ENCODE data around the gene FAH.
"Not testable (repeated sequence)": the region's sequence is repeated elsewhere in the genome, so short reads cannot be mapped to it uniquely, and the experiment has no call there.

Gene FAH

GRCh38 chr15:80152180-80152895 is 461 bp upstream of the FAH start:
- peak; percentile 77 to 94 (median 86) for DNase-seq

- DNase-seq = no peak
Measured at GRCh38 chr15:80153900-80154299, 1.1 kb downstream of the FAH start.

GRCh38 chr15:80154336-80154735 is 1.5 kb downstream of the FAH start:
- DNase-seq = no peak

GRCh38 chr15:80155001-80155377 is 2.2 kb downstream of the FAH start:
- no peak for DNase-seq

- DNase-seq = not testable (repeated sequence)
Measured at GRCh38 chr15:80155378-80156175, 2.8 kb downstream of the FAH start.

- no peak for DNase-seq
Measured at GRCh38 chr15:80156176-80156720, 3.4 kb downstream of the FAH start.

- DNase-seq = no peak
Measured at GRCh38 chr15:80157215-80157614, 4.4 kb downstream of the FAH start.

- DNase-seq = no peak
Measured at GRCh38 chr15:80159301-80159700, 6.5 kb downstream of the FAH start.

GRCh38 chr15:80159811-80160569 is 7.2 kb downstream of the FAH start:
- DNase-seq = peak in 2 of 5 experiments; percentile 35 to 53

- peak in 1 of 5 experiments; percentile 85 for DNase-seq
Measured at GRCh38 chr15:80160570-80161156, 7.9 kb downstream of the FAH start.

GRCh38 chr15:80161468-80162016 is 8.7 kb downstream of the FAH start:
- DNase-seq = no peak

- no peak for DNase-seq
Measured at GRCh38 chr15:80162059-80162554, 9.3 kb downstream of the FAH start.

GRCh38 chr15:80163217-80163616 is 10.4 kb downstream of the FAH start:
- DNase-seq = no peak

- DNase-seq = no peak
Measured at GRCh38 chr15:80163897-80164296, 11.1 kb downstream of the FAH start.

- DNase-seq = no peak
Measured at GRCh38 chr15:80167936-80168335, 15.1 kb downstream of the FAH start.

- DNase-seq = no peak
Measured at GRCh38 chr15:80168421-80168820, 15.6 kb downstream of the FAH start.

GRCh38 chr15:80169768-80170357 is 17.1 kb downstream of the FAH start:
- no peak for DNase-seq

GRCh38 chr15:80170596-80170995 is 17.8 kb downstream of the FAH start:
- DNase-seq = no peak

GRCh38 chr15:80171787-80172186 is 19.0 kb downstream of the FAH start:
- DNase-seq = no peak

GRCh38 chr15:80172401-80172800 is 19.6 kb downstream of the FAH start:
- no peak for DNase-seq

GRCh38 chr15:80173022-80173759 is 20.4 kb downstream of the FAH start:
- peak; percentile 21 to 67 (median 44) for DNase-seq
